ENCODE data around the gene SCNN1B.
A peak's percentile ranks its signal among the peaks of the same experiment; 100 is the strongest.
"Not testable (repeated sequence)": the region's sequence is repeated elsewhere in the genome, so short reads cannot be mapped to it uniquely, and the experiment has no call there.

Gene SCNN1B, protein sequence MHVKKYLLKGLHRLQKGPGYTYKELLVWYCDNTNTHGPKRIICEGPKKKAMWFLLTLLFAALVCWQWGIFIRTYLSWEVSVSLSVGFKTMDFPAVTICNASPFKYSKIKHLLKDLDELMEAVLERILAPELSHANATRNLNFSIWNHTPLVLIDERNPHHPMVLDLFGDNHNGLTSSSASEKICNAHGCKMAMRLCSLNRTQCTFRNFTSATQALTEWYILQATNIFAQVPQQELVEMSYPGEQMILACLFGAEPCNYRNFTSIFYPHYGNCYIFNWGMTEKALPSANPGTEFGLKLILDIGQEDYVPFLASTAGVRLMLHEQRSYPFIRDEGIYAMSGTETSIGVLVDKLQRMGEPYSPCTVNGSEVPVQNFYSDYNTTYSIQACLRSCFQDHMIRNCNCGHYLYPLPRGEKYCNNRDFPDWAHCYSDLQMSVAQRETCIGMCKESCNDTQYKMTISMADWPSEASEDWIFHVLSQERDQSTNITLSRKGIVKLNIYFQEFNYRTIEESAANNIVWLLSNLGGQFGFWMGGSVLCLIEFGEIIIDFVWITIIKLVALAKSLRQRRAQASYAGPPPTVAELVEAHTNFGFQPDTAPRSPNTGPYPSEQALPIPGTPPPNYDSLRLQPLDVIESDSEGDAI

DNA sequence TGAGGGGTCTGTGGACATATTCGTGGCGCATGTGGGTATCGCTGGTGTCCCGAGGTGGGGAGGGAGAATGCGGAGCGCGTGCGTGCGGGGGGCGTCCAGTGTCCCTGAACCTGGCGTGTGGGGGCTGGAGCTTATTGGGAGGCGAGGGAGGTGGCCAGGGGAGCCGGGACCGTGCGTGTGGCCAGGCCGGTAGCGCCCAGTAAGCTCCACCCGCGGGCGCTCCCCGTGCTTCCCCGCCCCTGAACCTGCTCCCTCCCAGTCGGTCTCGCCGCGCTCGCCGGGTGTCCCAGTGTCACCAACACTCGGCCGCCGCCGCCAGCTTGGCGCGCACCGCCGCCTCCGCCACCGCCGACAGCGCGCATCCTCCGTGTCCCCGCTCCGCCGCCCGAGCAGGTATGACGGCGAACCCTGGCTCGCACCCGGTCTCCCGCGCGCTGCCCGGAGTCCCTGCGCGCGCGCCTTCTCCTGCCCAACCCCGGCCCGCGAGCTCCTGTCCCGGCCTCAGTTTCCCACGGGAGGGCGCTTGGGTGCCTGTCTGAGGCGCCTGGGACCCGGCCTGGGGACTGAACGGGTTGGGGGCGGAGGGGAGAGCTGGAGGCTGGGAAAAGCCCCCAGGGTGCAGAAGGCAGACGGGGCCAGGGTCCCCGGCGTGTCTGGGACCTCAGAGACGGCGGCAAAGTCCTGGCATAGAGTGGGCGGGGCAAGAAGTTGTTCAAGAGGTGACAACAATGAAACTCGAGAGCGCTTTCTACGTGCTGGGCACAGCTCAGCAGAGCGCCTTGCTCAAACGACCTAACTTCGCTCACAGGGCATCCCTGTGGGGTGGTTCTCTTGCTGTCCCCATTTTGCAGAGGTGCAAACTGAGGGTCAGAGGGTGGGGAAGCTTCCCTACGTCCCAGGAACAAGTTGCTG lies at the start of gene SCNN1B:
SCNN1B (plus strand) TSS at position 258 of the 912 bp plus-strand sequence. CDS start 46,298 bp downstream, outside the sequence.
- no peak for DNase-seq

DNA sequence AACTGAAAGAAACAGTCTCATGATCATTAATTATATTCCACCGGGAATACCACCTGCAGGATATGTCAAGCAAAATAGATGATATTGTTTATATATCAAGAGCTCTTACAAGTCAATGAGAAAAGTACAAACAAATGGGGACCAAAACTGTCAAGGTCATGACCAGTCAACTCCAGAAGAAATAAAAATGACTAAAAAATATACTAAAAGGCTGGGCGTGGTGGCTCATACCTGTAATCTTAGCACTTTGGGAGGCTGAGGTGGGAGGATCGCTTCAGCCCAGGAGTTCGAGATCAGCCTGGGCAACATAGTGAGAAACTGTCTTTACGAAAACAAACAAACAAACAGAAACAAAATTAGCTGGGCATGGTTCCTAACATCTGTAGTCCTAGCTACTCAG lies 49.8 kb upstream of the SCNN1B start:
- DNase-seq = no peak

DNA sequence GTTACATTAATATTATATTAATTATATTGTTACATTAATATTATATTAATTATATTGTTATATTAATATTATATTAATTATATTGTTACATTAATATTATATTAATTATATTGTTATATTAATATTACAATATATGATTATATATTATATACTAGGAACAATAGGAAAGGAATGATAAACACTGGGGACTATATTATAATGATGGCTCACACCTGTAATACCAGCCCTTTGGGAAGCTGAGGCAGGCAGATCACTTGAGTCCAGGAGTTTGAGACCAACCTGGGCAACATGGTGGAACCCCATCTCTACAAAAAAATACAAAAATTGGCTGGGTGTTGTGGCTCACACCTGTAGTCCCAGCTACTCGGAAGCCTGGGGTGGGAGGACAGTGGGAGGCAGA lies 48.5 kb upstream of the SCNN1B start:
- not testable (repeated sequence) for DNase-seq

DNA sequence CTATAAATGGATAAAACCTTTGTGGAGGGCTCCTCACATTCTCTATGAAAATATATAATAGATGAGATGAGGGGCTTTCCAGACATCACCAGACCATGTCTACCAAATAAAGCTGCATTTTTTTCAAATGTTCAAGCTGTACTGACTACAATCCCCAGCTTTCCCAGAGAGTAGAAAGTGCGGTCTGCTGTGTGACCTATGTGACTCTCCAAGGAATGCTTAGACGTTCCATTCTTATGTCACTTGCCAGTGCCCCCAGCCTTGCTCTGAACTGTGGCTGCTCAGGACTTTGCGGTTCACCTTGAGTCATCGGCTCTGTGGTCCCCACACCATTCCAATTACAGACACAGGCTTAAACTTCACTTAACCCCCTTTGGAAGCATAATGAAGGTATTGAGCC lies 47.8 kb upstream of the SCNN1B start:
- DNase-seq = no peak

DNA sequence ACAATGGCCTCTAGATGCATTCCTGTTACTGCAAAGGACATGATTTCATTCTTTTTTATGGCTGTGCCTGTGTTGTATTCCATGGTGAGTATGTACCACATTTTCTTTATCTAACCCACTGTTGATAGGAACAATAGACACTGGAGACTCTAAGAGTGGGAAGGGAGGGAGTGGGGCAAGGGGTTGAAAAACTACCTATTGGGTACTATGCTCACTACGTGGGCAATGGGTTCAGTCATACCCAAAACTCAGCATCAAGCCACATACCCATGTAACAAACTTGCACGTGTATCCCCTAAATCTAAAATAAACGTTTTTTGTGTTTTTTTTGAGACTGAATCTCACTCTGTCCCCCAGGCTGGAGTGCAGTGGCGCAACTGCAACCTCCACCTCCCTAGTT lies 47.1 kb upstream of the SCNN1B start:
- no peak for DNase-seq

DNA sequence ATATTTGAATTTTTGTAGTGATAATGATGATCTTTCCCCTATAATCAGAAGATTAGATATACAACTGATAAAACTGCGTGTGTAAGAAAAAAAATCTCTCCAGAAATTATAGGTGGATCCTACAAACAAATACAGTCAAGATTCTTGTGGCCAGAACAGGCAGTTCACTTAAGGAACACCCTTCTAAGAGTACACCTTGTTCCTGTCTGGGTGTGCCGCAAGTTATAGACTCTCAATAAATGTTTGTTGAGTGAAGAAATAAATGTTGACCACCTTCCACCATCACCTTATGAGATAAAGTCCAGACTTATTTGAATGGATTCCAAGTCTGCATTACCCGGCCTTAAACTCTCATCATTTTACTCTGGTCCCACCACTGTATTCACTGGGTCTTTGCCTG lies 45.7 kb upstream of the SCNN1B start:
- DNase-seq = no peak

DNA sequence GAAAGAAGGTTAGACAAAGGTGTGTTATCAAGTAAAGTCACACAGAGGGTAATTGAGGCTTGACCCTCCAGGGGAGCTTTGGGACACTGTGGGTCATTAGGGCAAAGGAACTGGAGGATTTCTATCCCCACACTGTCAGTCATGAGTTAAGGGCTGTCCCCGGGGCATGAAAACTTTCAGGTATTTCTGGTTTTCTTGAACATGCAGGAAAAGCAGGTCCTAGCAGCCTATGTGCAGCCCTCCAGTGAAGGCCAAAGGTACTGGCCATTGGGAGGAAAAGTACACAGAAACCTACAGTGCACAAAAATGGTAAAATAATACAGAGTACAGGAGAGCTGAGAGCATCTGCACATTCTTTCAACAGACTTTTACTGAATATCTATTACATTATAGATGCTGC lies 44.4 kb upstream of the SCNN1B start:
- no peak for DNase-seq

DNA sequence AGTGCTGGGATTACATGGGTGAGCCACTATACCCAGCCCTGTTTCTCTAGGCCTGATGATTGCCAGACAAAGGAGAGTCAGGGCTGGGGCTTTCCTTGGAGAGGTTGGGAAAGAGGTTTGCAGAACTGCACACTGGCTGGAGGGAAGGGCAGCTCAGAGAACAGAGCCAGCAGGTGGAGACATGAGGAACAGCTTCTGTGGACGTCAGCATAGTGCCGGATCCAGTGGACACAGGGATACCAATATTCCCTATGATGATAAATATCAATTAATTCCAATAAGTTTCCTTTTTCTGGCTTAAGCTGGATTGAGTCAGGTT lies 43.2 kb upstream of the SCNN1B start:
- no peak for DNase-seq

DNA sequence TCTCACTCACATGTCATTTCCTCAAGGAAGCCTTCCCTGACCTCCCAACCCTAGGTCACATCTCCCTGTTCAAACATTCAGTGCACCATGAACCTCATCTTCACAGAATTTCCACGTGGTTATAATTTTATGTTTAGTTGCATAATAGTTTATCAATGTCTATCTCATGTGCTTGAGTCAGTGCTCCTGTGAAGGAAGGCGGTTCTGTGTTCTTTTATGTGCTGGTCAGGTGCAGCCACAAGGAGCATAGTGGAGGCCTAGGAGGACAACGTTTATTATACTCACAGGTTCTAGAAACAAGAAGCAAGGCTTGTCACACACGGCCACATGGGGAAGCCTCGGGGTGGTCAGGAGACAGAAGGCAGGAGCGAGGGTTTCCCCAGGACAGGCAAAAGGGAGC lies 34.5 kb upstream of the SCNN1B start:
- DNase-seq = no peak

DNA sequence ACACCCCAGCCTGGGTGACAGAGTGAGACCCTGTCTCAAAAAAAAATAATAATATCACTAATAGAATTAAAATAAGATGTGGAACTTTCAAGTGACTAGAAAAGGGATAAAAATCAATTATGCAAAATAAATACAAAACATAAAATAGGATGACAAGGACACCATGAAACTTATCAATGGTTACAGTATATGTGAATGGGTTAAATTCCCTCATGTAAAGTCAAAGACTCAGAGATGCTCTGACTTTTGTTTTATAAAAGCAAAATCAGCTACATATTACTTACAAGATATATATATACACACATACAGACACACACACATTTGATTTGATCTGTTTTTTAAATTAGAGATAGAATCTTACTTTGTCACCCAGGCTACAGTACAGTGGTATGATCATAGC lies 33.5 kb upstream of the SCNN1B start:
- DNase-seq = no peak

DNA sequence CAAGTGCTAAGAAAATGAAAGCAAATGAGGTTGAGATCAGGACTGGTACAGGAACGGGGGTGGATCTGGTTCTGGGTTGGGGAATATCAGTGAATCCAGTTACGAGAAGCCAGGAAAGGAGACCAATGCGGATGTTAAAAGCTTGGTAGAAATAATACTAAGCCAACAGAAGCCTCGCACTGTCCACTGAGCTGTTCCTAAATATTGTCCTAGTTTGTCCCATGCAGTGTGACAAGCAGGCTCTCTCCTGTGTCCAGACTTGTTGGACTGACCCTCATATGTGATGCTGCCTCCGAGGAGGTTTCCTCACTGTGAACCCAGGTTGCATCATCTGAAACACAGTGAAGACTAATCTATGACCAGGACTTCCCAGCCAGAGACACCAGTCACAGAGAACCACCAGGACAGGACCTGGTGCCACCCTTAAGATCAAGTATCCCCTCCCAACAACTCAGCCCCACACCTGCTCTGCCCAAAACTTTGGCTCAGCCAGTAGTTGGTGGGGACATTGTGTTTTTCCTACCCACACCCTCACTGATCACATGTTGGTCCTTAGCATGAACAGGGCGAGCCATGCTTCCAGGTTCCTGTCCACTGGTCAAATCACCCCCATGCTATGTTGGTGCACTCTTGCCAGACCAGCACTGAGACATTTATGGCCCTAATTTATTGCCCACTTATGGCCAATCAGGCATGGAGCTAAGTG lies 32.7 kb upstream of the SCNN1B start:
- DNase-seq = peak; percentile 13

DNA sequence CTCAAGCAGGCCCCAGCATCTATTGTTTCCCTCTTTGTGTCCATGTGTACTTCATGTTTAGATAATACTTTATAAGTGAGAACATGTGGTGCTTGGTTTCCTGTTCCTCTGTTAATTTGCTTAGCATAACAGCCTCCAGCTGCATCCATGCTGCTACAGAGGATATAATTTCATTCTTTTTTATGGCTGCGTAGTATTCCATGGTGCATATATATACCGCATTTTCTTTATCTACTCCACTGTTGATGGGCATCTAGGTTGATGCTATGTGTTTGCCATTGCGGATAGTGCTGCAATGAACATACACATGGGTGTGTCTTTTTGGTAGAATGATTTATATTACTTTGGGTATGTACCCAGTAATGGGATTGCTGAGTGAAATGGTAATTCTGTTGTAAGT lies 31.4 kb upstream of the SCNN1B start:
- DNase-seq = peak; percentile 19

DNA sequence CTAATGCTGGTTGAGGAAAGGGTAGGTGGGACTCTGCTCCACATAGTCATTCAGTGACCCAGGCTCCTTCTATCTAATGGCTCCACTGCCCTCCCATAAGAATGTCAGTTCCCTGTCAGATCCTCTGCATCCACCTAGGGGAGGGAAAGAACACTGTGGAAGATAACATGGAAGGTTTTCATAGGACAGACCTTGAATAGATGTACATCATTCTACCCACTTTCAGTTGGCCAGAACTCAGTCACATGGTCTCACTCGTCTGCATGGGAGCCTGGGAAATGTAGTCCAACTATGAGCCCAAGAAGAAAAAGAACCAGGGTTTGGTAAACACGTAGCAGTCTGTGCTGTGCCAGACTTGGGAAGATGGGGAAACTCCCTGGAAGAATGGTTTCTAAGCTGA lies 27.1 kb upstream of the SCNN1B start:
- DNase-seq = peak; percentile 13

DNA sequence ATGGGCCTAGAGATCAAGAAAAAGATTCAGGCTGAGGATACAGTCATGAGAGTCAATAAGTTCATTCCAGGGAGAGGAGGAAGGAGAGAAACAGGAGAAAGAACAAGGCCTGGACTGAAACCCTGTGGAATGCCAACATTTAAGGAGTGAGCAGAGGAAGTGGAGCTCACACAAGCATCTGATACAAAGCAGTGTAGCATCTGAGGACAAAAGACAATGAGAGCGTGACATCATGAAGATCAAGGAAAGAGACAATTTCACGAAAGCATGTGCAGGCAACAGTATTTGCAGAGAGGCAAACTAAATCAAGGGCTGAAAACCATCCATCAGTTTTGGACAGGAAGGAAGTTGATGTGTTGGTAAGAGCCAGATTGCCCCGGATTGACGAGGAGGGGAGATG lies 25.3 kb upstream of the SCNN1B start:
- no peak for DNase-seq

DNA sequence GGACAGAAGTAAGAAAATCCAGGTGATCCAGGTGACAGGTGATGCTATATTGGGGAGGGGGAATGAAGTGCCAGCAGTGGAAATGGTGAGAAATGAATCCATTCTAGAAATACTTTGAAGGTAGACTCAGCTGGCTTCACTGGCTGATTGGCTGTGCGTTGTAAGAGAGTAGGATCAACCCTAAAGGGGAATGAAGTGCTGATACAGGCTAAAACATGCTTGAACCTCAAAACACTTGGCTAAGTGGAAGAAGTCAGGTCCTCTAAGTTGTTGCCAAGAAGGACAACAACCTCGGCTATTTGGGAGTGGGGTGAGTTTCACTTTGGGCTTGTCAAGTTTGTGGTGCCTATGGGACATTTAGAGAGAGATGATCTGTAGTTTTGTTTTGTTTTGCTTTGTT lies 24.1 kb upstream of the SCNN1B start:
- no peak for DNase-seq

DNA sequence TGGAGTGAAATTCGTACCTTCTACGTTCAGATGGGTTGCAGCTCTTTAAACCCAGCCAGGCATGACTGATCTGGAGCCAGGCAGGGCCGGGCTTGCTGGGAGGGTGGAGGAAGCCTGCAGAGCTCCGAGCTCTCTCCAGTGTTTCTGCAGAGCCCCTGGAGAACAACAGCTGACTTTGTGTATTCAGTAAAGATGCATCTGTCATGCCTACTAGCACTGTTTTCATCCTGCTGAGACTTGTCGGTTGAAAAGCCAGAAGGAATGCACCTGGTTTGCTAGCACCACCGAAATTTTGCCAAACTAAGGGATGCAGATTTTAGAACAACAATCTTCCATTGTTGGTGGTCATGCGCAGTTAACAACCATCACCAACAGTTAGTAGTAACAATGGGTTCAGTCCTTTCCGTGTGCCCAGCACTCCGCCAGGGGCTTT lies 22.4 kb upstream of the SCNN1B start:
- DNase-seq = peak; percentile 53

DNA sequence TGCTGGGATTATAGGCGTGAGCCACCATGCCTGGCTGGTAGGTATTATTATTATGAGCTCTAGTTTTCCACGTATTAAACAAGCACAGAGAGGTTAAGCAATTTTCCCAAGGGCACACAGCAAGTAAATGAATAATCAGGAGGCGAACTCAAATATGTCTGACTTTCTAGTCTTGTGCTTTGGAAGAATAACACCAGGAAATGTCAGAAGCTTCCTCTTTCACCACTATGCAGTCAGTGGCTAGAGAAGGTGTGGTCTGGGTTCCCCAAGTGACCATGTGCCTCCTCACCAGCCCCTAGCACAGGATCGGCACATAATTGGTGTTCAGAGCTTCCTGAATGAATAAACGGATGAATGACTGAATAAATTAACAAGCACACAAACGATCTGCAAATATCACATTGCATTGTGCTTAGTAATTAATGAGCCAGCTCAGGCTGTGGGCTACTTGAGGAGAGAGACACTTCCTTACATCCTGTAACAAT lies 21.6 kb upstream of the SCNN1B start:
- peak; percentile 56 for DNase-seq

DNA sequence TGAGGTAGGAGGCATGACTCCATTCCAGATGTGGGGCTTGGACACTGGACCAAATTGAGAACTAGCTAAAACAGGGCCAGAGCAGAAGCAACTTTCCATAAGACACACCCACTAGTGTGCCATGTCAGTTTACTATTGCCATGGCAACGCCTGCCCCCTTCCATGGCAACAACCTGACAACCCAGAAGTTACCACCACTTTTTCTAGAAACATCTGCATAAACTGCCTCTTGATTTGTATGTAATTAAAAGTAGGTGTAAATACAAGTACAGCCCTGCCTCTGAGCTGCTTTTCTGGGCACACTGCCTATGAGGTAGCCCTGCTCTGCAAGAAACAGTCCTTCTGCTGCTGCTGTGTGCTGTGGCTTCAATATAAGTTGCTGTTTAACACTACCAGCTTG lies 19.5 kb upstream of the SCNN1B start:
- DNase-seq = peak; percentile 22

DNA sequence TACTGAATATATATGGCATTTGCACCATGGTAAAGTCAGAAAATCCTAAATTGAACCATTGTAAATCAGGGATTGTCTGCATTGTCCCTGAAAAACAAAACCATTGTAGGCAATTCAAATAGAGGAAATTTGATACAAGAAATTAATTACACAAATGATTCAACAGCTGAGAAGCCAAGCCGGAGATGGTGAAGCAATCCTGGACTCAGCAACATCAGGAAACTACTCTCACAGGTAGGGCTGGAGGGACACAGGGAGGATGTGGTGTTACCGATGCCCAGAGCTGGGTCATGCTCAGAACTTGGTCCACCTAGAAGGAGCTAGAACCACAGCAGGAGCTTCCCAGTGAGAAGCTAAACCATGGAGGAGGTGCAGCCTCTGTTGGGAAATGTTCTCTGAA lies 18.5 kb upstream of the SCNN1B start:
- no peak for DNase-seq

DNA sequence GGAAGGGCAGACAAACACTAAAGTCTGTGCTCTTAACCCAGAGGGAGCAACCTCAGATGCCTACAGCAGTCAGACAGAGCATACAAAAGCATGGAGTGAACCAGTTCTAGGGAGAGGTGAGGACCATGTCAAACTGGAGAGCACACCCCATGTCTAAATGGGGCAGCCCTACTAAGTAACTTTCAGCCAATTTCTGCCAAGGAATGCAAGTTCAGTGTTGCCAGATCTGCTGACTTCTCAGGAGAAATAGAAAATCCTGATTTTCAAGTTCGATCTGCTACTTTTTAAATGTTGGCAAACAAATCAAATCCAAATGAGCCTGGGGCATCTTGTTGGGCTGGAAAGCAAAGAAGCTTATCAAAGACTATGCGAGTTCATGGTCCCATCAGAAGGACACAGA lies 17.5 kb upstream of the SCNN1B start:
- DNase-seq = no peak

DNA sequence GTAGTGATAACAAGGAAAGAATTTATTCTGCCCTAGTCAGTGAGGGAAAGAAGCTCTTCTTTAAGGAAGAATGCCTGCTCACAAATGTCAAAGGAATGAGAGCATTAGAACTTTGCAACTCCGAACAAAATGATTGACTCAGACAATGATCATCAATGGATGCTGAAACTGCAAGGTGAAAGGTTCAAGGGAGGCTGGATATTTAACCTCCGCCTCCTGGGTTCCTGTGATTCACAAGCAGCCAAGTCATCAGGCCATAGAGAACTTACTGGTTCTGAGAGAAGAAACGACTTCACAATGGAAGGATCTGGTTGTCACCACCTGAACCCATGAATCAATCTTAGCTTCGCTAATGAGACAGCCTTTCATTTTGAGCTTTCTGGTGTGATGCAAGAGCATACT lies 16.0 kb upstream of the SCNN1B start:
- DNase-seq = no peak

DNA sequence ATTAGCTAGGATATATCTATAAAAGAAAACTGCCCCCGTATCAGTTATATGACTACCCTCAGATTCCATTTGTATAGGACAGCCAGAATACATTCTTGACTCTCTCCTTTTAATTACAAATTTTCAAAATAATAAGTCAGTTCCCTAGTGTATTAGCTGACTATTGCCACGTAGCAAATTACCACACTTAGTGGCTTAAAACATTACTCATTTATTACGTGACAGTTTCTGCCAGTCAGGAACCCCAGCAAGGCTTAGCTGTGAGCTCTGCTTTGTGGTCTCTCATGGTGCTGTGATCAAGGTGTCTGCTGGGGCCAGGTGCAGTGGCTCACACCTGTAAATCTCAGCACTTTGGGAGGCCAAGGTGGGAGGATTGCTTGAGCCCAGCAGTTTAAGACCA lies 13.9 kb upstream of the SCNN1B start:
- DNase-seq = no peak

Measured in NCI-H2029 (cell line).